ENCODE results near the gene KLRC1.
"Not testable (repeated sequence)": the region's sequence is repeated elsewhere in the genome, so short reads cannot be mapped to it uniquely, and the experiment has no call there.

DNA sequence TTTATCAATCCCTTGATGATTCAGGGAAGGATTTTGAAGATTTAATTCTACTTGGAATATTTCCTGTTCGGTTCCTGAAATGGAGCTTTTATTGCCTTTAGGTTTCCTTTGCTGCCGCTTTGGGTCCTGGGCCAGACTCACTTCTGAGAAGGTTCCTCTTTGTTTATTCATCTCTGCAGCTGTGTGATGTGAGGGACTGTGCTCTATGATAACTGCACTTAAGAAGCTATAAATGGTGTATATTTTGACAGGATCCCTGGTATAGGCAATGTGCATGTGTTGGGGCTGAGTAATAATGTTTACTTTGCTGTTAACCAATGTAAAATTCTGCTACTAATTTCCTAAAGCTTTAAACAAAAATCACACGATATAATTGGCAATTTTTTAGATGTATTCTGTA is 17.4 kb downstream of the KLRC1 start, which contains the start of gene KLRC2:
- TF ChIP-seq CREB1 (CRISPR knock-in tag; IDR thresholded peaks at IDR 0.05); ZNF263 (CRISPR knock-in tag; IDR thresholded peaks at IDR 0.05; ENCODE audit: low read depth); JUN (CRISPR knock-in tag; IDR thresholded peaks at IDR 0.05); GRHL2 (CRISPR knock-in tag; IDR thresholded peaks at IDR 0.05; ENCODE audit: insufficient replicate concordance, severe bottlenecking); ZNF219 (CRISPR knock-in tag; IDR thresholded peaks at IDR 0.05; ENCODE audit: borderline replicate concordance); TEAD4 (CRISPR knock-in tag; IDR thresholded peaks at IDR 0.05); MYBL2 (CRISPR knock-in tag; IDR thresholded peaks at IDR 0.05); NR3C1 (CRISPR knock-in tag; conservative IDR thresholded peaks at IDR 0.05; ENCODE audit: low read depth); CREM (CRISPR knock-in tag; IDR thresholded peaks at IDR 0.05): not testable (repeated sequence)
- TF ChIP-seq, protein P1, sequence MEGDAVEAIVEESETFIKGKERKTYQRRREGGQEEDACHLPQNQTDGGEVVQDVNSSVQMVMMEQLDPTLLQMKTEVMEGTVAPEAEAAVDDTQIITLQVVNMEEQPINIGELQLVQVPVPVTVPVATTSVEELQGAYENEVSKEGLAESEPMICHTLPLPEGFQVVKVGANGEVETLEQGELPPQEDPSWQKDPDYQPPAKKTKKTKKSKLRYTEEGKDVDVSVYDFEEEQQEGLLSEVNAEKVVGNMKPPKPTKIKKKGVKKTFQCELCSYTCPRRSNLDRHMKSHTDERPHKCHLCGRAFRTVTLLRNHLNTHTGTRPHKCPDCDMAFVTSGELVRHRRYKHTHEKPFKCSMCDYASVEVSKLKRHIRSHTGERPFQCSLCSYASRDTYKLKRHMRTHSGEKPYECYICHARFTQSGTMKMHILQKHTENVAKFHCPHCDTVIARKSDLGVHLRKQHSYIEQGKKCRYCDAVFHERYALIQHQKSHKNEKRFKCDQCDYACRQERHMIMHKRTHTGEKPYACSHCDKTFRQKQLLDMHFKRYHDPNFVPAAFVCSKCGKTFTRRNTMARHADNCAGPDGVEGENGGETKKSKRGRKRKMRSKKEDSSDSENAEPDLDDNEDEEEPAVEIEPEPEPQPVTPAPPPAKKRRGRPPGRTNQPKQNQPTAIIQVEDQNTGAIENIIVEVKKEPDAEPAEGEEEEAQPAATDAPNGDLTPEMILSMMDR (IDR thresholded peaks at IDR 0.05) = not testable (repeated sequence)
- TF ChIP-seq, protein P2, sequence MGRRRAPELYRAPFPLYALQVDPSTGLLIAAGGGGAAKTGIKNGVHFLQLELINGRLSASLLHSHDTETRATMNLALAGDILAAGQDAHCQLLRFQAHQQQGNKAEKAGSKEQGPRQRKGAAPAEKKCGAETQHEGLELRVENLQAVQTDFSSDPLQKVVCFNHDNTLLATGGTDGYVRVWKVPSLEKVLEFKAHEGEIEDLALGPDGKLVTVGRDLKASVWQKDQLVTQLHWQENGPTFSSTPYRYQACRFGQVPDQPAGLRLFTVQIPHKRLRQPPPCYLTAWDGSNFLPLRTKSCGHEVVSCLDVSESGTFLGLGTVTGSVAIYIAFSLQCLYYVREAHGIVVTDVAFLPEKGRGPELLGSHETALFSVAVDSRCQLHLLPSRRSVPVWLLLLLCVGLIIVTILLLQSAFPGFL (CRISPR knock-in tag; IDR thresholded peaks at IDR 0.05; ENCODE audit: borderline replicate concordance) = not testable (repeated sequence)
- TF ChIP-seq, protein P3, sequence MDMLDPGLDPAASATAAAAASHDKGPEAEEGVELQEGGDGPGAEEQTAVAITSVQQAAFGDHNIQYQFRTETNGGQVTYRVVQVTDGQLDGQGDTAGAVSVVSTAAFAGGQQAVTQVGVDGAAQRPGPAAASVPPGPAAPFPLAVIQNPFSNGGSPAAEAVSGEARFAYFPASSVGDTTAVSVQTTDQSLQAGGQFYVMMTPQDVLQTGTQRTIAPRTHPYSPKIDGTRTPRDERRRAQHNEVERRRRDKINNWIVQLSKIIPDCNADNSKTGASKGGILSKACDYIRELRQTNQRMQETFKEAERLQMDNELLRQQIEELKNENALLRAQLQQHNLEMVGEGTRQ (CRISPR knock-in tag; IDR thresholded peaks at IDR 0.05) = not testable (repeated sequence)
- TF ChIP-seq, protein P4, sequence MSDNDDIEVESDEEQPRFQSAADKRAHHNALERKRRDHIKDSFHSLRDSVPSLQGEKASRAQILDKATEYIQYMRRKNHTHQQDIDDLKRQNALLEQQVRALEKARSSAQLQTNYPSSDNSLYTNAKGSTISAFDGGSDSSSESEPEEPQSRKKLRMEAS (CRISPR knock-in tag; IDR thresholded peaks at IDR 0.05) = not testable (repeated sequence)
- TF ChIP-seq, protein P5, sequence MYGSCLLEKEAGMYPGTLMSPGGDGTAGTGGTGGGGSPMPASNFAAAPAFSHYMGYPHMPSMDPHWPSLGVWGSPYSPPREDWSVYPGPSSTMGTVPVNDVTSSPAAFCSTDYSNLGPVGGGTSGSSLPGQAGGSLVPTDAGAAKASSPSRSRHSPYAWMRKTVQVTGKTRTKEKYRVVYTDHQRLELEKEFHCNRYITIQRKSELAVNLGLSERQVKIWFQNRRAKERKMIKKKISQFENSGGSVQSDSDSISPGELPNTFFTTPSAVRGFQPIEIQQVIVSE (CRISPR knock-in tag; IDR thresholded peaks at IDR 0.05; ENCODE audit: borderline replicate concordance) = not testable (repeated sequence)

All from WTC11 (cell line).